SK-N-SH (cell line): Measurements from ENCODE around the gene PPP1R12C. TPM values are rescaled to one million over a fixed set of nuclear protein-coding genes. Genes with fewer than 3 reads are reported as not detected.

ENCODE experiments used
- CTCF ChIA-PET: fragments of 300-600, 350-600 bp; formaldehyde crosslinking; extraction: SDS; loops from one replicate; lab custom pipeline; 2021; lab: Yijun Ruan, JAX
- POLR2A ChIA-PET: fragments of 350-600 bp; sonication (Branson Sonifier 250); formaldehyde crosslinking; extraction: SDS; loops from one replicate; lab custom pipeline; 2020; ENCODE audit warnings: antibody characterized with exemption, inconsistent platforms; lab: Yijun Ruan, JAX
- DNase-seq: peaks from one replicate; pipeline ENCODE4 v3.0.0; 2012
- H2AFZ ChIP-seq: fragments of 200-600 bp; sonication (generic); 2 replicates; pipeline ENCODE4 v1.8.1; 2016; ENCODE audit warnings: antibody characterized with exemption, mild to moderate bottlenecking, low read depth
- H3F3A ChIP-seq: fragments of 200-600 bp; sonication (generic); replicated peaks from 2 replicates; pipeline ENCODE3; 2016; ENCODE audit warnings: antibody characterized with exemption, mild to moderate bottlenecking; ENCODE audit not compliant: insufficient read depth
- H3K27ac ChIP-seq, 2 experiments: fragments of 200-500 bp in 1 of 2; fragments of 200-600 bp in 1 of 2; sonication (Bioruptor generic) in 1 of 2; sonication (generic), shearing (Covaris generic) in 1 of 2; 2 replicates each; pipeline versions ENCODE4 v1.5.1 to v1.6.1; 2014 to 2016; ENCODE audit warnings: low read depth in 2 of 2, inconsistent platforms in 1 of 2, low read length in 1 of 2, mild to moderate bottlenecking in 1 of 2, mixed read lengths in 1 of 2
- H3K27me3 ChIP-seq: fragments of 200-600 bp; sonication (generic), shearing (Covaris generic); 2 replicates; pipeline ENCODE4 v1.6.1; 2016; ENCODE audit warnings: mixed run types; ENCODE audit not compliant: insufficient read depth
- H3K36me3 ChIP-seq, 2 experiments: fragments of 200-500 bp in 1 of 2; fragments of 200-600 bp in 1 of 2; sonication (Bioruptor generic) in 1 of 2; sonication (generic) in 1 of 2; replicated peaks in 1 of 2; 2 replicates each; pipeline versions ENCODE3 to v1.5.1; 2014 to 2016; ENCODE audit warnings: low read length in 1 of 2, mild to moderate bottlenecking in 1 of 2; ENCODE audit not compliant: insufficient read depth in 2 of 2, control insufficient read depth in 1 of 2
- H3K4me1 ChIP-seq, 2 experiments: fragments of 200-500 bp in 1 of 2; fragments of 200-600 bp in 1 of 2; sonication (Bioruptor generic) in 1 of 2; sonication (generic), shearing (Covaris generic) in 1 of 2; 2 replicates each; pipeline versions ENCODE4 v1.5.1 to v1.6.1; 2014 to 2016; ENCODE audit warnings: low read depth in 1 of 2, low read length in 1 of 2, mixed run types in 1 of 2; ENCODE audit not compliant: insufficient read depth in 2 of 2, control insufficient read depth in 1 of 2
- H3K4me2 ChIP-seq: fragments of 200-600 bp; sonication (generic), shearing (Covaris generic); 2 replicates; pipeline ENCODE4 v1.6.1; 2017; ENCODE audit warnings: mixed run types
- H3K4me3 ChIP-seq, 2 experiments: fragments of 200-500 bp in 1 of 2; fragments of 200-600 bp in 1 of 2; sonication (Bioruptor generic) in 1 of 2; sonication (generic), shearing (Covaris generic) in 1 of 2; 2 replicates each; pipeline versions ENCODE4 v1.5.1 to v1.8.1; 2014 to 2016; ENCODE audit warnings: low read depth in 2 of 2, inconsistent platforms in 1 of 2, low read length in 1 of 2, mild to moderate bottlenecking in 1 of 2, mixed read lengths in 1 of 2, moderate library complexity in 1 of 2
- H3K79me2 ChIP-seq: fragments of 200-600 bp; sonication (generic); 2 replicates; pipeline ENCODE4 v1.8.1; 2017; ENCODE audit warnings: mild to moderate bottlenecking; ENCODE audit not compliant: insufficient read depth
- H3K9ac ChIP-seq: fragments of 200-600 bp; sonication (generic); 2 replicates; pipeline ENCODE4 v1.6.1; 2017; ENCODE audit warnings: mixed run types
- H3K9me2 ChIP-seq: fragments of 200-600 bp; sonication (generic); 2 replicates; pipeline ENCODE4 v1.6.1; 2017; ENCODE audit warnings: mixed run types
- H3K9me3 ChIP-seq: fragments of 200-600 bp; sonication (generic); 2 replicates; pipeline ENCODE4 v1.6.1; 2017; ENCODE audit warnings: mixed run types, mild to moderate bottlenecking, moderate library complexity
- H4K20me1 ChIP-seq: fragments of 200-600 bp; sonication (generic); 2 replicates; pipeline ENCODE4 v1.6.1; 2017; ENCODE audit warnings: mild to moderate bottlenecking, mixed run types; ENCODE audit not compliant: insufficient read depth
- CTCF ChIP-seq: fragments of 200-600 bp; sonication (generic); IDR thresholded peaks from 2 replicates; pipeline ENCODE4 v1.6.1; 2017; ENCODE audit warnings: antibody characterized with exemption, mild to moderate bottlenecking, moderate library complexity
- EP300 ChIP-seq, 2 experiments: IDR thresholded peaks; 2 replicates each; pipeline versions ENCODE4 v1.4.0 to v1.6.1; 2012; ENCODE audit warnings: borderline replicate concordance in 1 of 2, low read depth in 1 of 2, low read length in 1 of 2
- EZH2phosphoT487 ChIP-seq: fragments of 200-600 bp; sonication (generic); IDR thresholded peaks from 2 replicates; pipeline ENCODE4 v1.6.1; 2017; ENCODE audit warnings: low read depth, mixed run types, mild to moderate bottlenecking, antibody characterized with exemption, moderate library complexity, borderline replicate concordance
- FOXJ3 ChIP-seq: sonication (generic); formaldehyde crosslinking; IDR thresholded peaks from 2 replicates; pipeline ENCODE4 v1.5.1; 2020; ENCODE audit warnings: mild to moderate bottlenecking, missing genetic modification reagents
- FOXM1 ChIP-seq: IDR thresholded peaks from 2 replicates; pipeline ENCODE4 v1.4.0; 2012; ENCODE audit warnings: low read depth, mild to moderate bottlenecking
- MXI1 ChIP-seq: IDR thresholded peaks from 2 replicates; pipeline ENCODE4 v1.6.1; 2012; ENCODE audit warnings: mild to moderate bottlenecking, low read depth, low read length, improper control_type of control experiment
- NFIC ChIP-seq: IDR thresholded peaks from 2 replicates; pipeline ENCODE4 v1.4.0; 2012; ENCODE audit warnings: borderline replicate concordance
- NRF1 ChIP-seq: IDR thresholded peaks from 2 replicates; pipeline ENCODE4 v1.6.1; 2012; ENCODE audit warnings: low read depth, mild to moderate bottlenecking, low read length
- RFX5 ChIP-seq: IDR thresholded peaks from 2 replicates; pipeline ENCODE4 v1.6.1; 2012; ENCODE audit warnings: mild to moderate bottlenecking, improper control_type of control experiment, low read length
- RXRA ChIP-seq: IDR thresholded peaks from 2 replicates; pipeline ENCODE4 v1.4.0; 2012; ENCODE audit warnings: low read depth, mild to moderate bottlenecking, borderline replicate concordance
- SIN3A ChIP-seq: IDR thresholded peaks from 2 replicates; pipeline ENCODE4 v1.6.1; 2012; ENCODE audit warnings: low read depth, mild to moderate bottlenecking, low read length, moderate library complexity, borderline replicate concordance
- SMC3 ChIP-seq: IDR thresholded peaks from 2 replicates; pipeline ENCODE4 v1.6.1; 2012; ENCODE audit warnings: low read depth, low read length, improper control_type of control experiment
- TAF1 ChIP-seq: IDR thresholded peaks from 2 replicates; pipeline ENCODE4 v1.6.1; 2012; ENCODE audit warnings: low read depth, mild to moderate bottlenecking, low read length, moderate library complexity, borderline replicate concordance
- YY1 ChIP-seq: IDR thresholded peaks from 2 replicates; pipeline ENCODE4 v1.4.0; 2012; ENCODE audit warnings: low read depth, mild to moderate bottlenecking
- WGBS: methylation state at CpG from one replicate; pipeline ENCODE4 v1.1.6; 2017; ENCODE audit warnings: low lambda C conversion rate; 5-methylcytosine and 5-hydroxymethylcytosine counted together
- polyA plus RNA-seq, 3 experiments: library from polyadenylated mRNA; depleted of rRNA; stranded (reverse); fragments of >200 nt; gene quantifications; 2 replicates each; pipeline ENCODE4 v1.2.3, GENCODE V29; 2012
- TF ChIP-seq, protein P1 (sequence below): fragments of 150-350 bp; IDR thresholded peaks from 2 replicates; pipeline ENCODE4 v1.6.1; 2016; ENCODE audit warnings: mild to moderate bottlenecking, low read depth, low read length
- TF ChIP-seq, protein P2 (sequence below): IDR thresholded peaks from 2 replicates; pipeline ENCODE4; 2012
- TF ChIP-seq, protein P3 (sequence below): IDR thresholded peaks from 2 replicates; pipeline ENCODE4 v1.4.0; 2012; ENCODE audit warnings: low read depth, borderline replicate concordance

Gene PPP1R12C
- polyA plus RNA-seq, 1 of the 3 experiments (the other 2 are of a cell fraction) = 83.9 TPM

DNA sequence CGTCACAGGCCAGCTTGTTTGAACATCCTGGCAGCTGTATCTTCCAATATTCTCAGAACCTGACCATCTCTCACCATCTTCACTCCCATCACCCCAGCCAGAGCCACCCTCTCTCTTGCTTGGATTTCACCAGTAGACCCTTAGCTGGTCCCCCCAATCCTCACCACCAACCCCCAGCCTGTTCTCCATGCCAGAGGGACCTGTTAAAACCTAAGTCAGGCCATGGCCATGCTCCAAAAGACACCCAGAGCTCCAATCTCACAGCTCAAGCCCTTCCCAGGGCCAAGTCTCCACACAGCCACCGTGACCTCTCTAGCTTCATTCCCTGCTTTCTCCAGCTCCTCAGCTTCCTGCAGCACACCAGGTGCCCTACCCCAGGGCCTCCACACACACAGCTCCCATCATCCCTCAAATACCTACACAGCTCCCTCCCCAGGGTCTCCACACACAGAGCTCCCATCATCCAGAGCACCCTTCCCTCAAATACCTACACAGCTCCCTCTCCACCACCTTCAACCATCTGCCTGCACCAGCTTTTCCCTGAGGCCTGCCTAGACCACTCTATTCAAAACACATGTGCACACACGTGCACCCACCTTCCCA, 28.0 kb downstream of the PPP1R12C start:
- POLR2A ChIA-PET = no interaction called here
- Histone ChIP-seq H3K4me2 (no peak overlapping the region), H3K9ac (no peak overlapping the region), H3K4me1 (peaks cover 5 to 18% of the 10 kb centered on the region in 2 experiments; a peak in 1 of 4 replicates), H3K27ac (no peak overlapping the region), H3K4me3 (no peak overlapping the region), H3K9me3 (no peaks in the 10 kb centered on the region), H3K27me3 (no peaks in the 10 kb centered on the region), H2AFZ (no peak overlapping the region), H3K36me3 (peaks cover 0 to 17% of the 10 kb centered on the region in 2 experiments), H3F3A (peaks cover 21% of the 10 kb centered on the region), H3K79me2 (no peaks in the 10 kb centered on the region), H3K9me2 (no peaks in the 10 kb centered on the region), H4K20me1 (peaks cover 17% of the 10 kb centered on the region)
- TF ChIP-seq YY1 = no peak
- TF ChIP-seq FOXJ3 = no peak
- no peak for TF ChIP-seq MXI1
- TF ChIP-seq EP300 (IDR thresholded peaks at IDR 0.05; ENCODE audit: borderline replicate concordance in 1 of 2, low read depth in 1 of 2, low read length in 1 of 2) = no peak
- no peak for TF ChIP-seq TAF1
- TF ChIP-seq, protein P1, sequence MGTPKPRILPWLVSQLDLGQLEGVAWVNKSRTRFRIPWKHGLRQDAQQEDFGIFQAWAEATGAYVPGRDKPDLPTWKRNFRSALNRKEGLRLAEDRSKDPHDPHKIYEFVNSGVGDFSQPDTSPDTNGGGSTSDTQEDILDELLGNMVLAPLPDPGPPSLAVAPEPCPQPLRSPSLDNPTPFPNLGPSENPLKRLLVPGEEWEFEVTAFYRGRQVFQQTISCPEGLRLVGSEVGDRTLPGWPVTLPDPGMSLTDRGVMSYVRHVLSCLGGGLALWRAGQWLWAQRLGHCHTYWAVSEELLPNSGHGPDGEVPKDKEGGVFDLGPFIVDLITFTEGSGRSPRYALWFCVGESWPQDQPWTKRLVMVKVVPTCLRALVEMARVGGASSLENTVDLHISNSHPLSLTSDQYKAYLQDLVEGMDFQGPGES = no peak
- TF ChIP-seq, protein P2, sequence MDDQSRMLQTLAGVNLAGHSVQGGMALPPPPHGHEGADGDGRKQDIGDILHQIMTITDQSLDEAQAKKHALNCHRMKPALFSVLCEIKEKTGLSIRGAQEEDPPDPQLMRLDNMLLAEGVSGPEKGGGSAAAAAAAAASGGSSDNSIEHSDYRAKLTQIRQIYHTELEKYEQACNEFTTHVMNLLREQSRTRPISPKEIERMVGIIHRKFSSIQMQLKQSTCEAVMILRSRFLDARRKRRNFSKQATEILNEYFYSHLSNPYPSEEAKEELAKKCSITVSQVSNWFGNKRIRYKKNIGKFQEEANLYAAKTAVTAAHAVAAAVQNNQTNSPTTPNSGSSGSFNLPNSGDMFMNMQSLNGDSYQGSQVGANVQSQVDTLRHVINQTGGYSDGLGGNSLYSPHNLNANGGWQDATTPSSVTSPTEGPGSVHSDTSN = no peak
- TF ChIP-seq RXRA = no peak
- CTCF ChIA-PET = interaction anchor here (0.7 to 4.0 kb wide), 16 partner anchors 9 to 548 kb away, joined by 3 to 38 read pairs (median 5); partner anchors contain the start of genes EPS8L1 and PPP1R12C
- DNase-seq = no peak
- WGBS = 93% methylated on average over 3 of the region's 3 CpGs

- POLR2A ChIA-PET = no interaction called here
- TF ChIP-seq EZH2phosphoT487 = no peak
- TF ChIP-seq, protein P3, sequence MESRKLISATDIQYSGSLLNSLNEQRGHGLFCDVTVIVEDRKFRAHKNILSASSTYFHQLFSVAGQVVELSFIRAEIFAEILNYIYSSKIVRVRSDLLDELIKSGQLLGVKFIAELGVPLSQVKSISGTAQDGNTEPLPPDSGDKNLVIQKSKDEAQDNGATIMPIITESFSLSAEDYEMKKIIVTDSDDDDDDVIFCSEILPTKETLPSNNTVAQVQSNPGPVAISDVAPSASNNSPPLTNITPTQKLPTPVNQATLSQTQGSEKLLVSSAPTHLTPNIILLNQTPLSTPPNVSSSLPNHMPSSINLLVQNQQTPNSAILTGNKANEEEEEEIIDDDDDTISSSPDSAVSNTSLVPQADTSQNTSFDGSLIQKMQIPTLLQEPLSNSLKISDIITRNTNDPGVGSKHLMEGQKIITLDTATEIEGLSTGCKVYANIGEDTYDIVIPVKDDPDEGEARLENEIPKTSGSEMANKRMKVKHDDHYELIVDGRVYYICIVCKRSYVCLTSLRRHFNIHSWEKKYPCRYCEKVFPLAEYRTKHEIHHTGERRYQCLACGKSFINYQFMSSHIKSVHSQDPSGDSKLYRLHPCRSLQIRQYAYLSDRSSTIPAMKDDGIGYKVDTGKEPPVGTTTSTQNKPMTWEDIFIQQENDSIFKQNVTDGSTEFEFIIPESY = no peak
- peak; percentile 63 for TF ChIP-seq CTCF
- TF ChIP-seq FOXM1 = no peak
- TF ChIP-seq SMC3 = peak; percentile 46
- no peak for TF ChIP-seq RFX5
- no peak for TF ChIP-seq NRF1
- TF ChIP-seq, protein P1 = no peak
- TF ChIP-seq NFIC = no peak
- TF ChIP-seq SIN3A = no peak
- no peak for TF ChIP-seq YY1
Measured at GRCh38 chr19:55088543-55089341, 28.7 kb downstream of the PPP1R12C start.

More at GRCh38 chr19:55088543-55089341, 28.7 kb downstream of the PPP1R12C start:
- H3K9ac ChIP-seq = no peak overlapping the region
- peaks cover 17% of the 10 kb centered on the region for H4K20me1 ChIP-seq
- H3K79me2 ChIP-seq = no peaks in the 10 kb centered on the region
- WGBS = 56% methylated on average over 17 of the region's 18 CpGs
- H3K27me3 ChIP-seq = no peaks in the 10 kb centered on the region
- H3K27ac ChIP-seq = no peak overlapping the region; a peak in 1 of 4 replicates
- DNase-seq = peak; percentile 92
- H3K4me3 ChIP-seq = no peak overlapping the region
- H2AFZ ChIP-seq = no peak overlapping the region
- H3K9me3 ChIP-seq = no peaks in the 10 kb centered on the region
- CTCF ChIA-PET = interaction anchor here (0.7 to 4.0 kb wide), 29 partner anchors 8 to 549 kb away, joined by 3 to 38 read pairs (median 4); partner anchors contain the start of genes DNAAF3, EPS8L1, PPP1R12C and RDH13
- no peak overlapping the region for H3K4me2 ChIP-seq
- no peaks in the 10 kb centered on the region for H3K9me2 ChIP-seq
- peaks cover 0 to 14% of the 10 kb centered on the region in 2 experiments for H3K36me3 ChIP-seq
- H3K4me1 ChIP-seq = peaks cover 5 to 18% of the 10 kb centered on the region in 2 experiments; a peak in 1 of 4 replicates
- H3F3A ChIP-seq = peaks cover 21% of the 10 kb centered on the region
